Spleen (tissue), 7 donors: ENCODE results near the gene CCL17.

ENCODE experiments used
- CTCF ChIP-seq, 11 experiments: fragments of 200-600 bp in 7 of 11; fragments of 450-650 bp in 4 of 11; sonication (generic) in 4 of 11; IDR thresholded peaks in 8 of 11; conservative IDR thresholded peaks in 3 of 11; 1 replicate in 7 of 11; 2 replicates in 4 of 11; pipeline versions ENCODE4 v1.4.0 to v1.8.0; 2016 to 2021; ENCODE audit warnings: antibody characterized with exemption in 11 of 11, inconsistent platforms in 4 of 11, mild to moderate bottlenecking in 1 of 11
- POLR2A ChIP-seq, 3 donors: fragments of 450-650 bp; IDR thresholded peaks; one replicate each; pipeline ENCODE4 v1.5.1; 2017; ENCODE audit warnings: antibody characterized with exemption in 3 of 3, mild to moderate bottlenecking in 1 of 3
- POLR2AphosphoS5 ChIP-seq, 3 donors: sonication (generic); formaldehyde crosslinking; IDR thresholded peaks; one replicate each; pipeline ENCODE4 v1.5.1; 2017; ENCODE audit warnings: antibody characterized with exemption in 3 of 3
- donor health status: DM: no; HTN: no; CAD: no; lungs with moderate emphysema.
- donor health status: DM: no; HTN: no; CAD: no.
- donor health status: DM: no; HTN: no; CAD: no.

DNA sequence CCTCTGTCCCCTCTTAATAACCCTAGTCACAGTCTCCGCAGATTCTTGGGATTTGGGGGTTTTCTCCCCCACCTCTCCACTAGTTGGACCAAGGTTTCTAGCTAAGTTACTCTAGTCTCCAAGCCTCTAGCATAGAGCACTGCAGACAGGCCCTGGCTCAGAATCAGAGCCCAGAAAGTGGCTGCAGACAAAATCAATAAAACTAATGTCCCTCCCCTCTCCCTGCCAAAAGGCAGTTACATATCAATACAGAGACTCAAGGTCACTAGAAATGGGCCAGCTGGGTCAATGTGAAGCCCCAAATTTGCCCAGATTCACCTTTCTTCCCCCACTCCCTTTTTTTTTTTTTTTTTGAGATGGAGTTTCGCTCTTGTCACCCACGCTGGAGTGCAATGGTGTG lies 40.4 kb upstream of the CCL17 start:
- no peak for TF ChIP-seq CTCF (IDR thresholded peaks at IDR 0.05 in 8 of 11, conservative IDR thresholded peaks at IDR 0.05 in 3 of 11)
- no peak for TF ChIP-seq POLR2AphosphoS5 (IDR thresholded peaks at IDR 0.05)
- no peak for TF ChIP-seq POLR2A (IDR thresholded peaks at IDR 0.05)
